ENCODE results near the gene BACH2. TPM values are rescaled to one million over a fixed set of nuclear protein-coding genes. Genes with fewer than 3 reads are reported as not detected.

Gene BACH2
- total and polyA plus RNA-seq, 2 experiments from 2014 or later = 1.6 to 5.7 TPM

- TF ChIP-seq ZNF114 (CRISPR knock-in tag; IDR thresholded peaks at IDR 0.05) = no peak
- TF ChIP-seq NANOG (IDR thresholded peaks at IDR 0.05; ENCODE audit: borderline replicate concordance) = no peak
- TF ChIP-seq ZNF462 (CRISPR knock-in tag; IDR thresholded peaks at IDR 0.05) = no peak
- TF ChIP-seq REST (IDR thresholded peaks at IDR 0.05; ENCODE audit: unreplicated experiment) = no peak
- TF ChIP-seq ETS1 (IDR thresholded peaks at IDR 0.05) = no peak
- no peak for TF ChIP-seq ZNF331 (CRISPR knock-in tag; IDR thresholded peaks at IDR 0.05; ENCODE audit: low read depth)
- no peak for TF ChIP-seq EZH2 (IDR thresholded peaks at IDR 0.05; ENCODE audit: low read depth, unreplicated experiment)
- no peak for TF ChIP-seq CREB1 (CRISPR knock-in tag; IDR thresholded peaks at IDR 0.05; ENCODE audit: low read depth)
- no peak for TF ChIP-seq CTCF (conservative IDR thresholded peaks at IDR 0.05; ENCODE audit: low read depth in 2 of 2)
- TF ChIP-seq POLR2AphosphoS5 (IDR thresholded peaks at IDR 0.05; ENCODE audit: low read depth) = no peak
- TF ChIP-seq STAT1 (IDR thresholded peaks at IDR 0.05; ENCODE audit: unreplicated experiment) = no peak
- TF ChIP-seq JUNB (IDR thresholded peaks at IDR 0.05; ENCODE audit: unreplicated experiment) = no peak
- Mint-ChIP-seq H3K9me3 (no peaks in the 10 kb centered on the region), H3K27me3 (ENCODE audit: insufficient read depth, low read depth, poor library complexity) (no peaks in the 10 kb centered on the region), H3K36me3 (ENCODE audit: low read depth) (no peaks in the 10 kb centered on the region), H3K4me1 (no peaks in the 10 kb centered on the region; the same call in 2 of the 3 replicates), H3K4me3 (no peak overlapping the region), H3K27ac (no peak overlapping the region)
- ATAC-seq (no peak), DNase-seq (ENCODE audit: low spot score) (no peak)
- H3K4me2 ChIP-seq = no peak overlapping the region
- no peak overlapping the region for H2AFZ ChIP-seq
- H3K4me1 ChIP-seq (ENCODE audit: insufficient read depth) = no peaks in the 10 kb centered on the region
- no peaks in the 10 kb centered on the region for H3K9me2 ChIP-seq (ENCODE audit: insufficient read depth)
- H3K36me3 ChIP-seq (ENCODE audit: insufficient read depth) = no peaks in the 10 kb centered on the region
- H3K4me3 ChIP-seq = no peak overlapping the region
- H4K20me1 ChIP-seq (replicated peaks; ENCODE audit: insufficient read depth) = no peaks in the 10 kb centered on the region
- H3K27me3 ChIP-seq (ENCODE audit: insufficient read depth) = no peaks in the 10 kb centered on the region
- H3K79me2 ChIP-seq (replicated peaks; ENCODE audit: insufficient read depth) = no peaks in the 10 kb centered on the region
- H3K27ac ChIP-seq (ENCODE audit: low read depth) = no peak overlapping the region
- H3F3A ChIP-seq (replicated peaks; ENCODE audit: low read depth) = no peaks in the 10 kb centered on the region
Measured at GRCh38 chr6:90083891-90084290, 212.8 kb downstream of the BACH2 start.

Measured in GM23338 (cell line).